Activated T-cell treated with anti-CD3 and anti-CD28 coated beads, Interleukin-2, amount 50 U/mL, for 1 hour (primary cell): ENCODE results near the gene MME.

Experiments
- DNase-seq: peaks from one replicate; pipeline ENCODE4 v3.0.0-alpha.2; 2020

The MME gene

DNA sequence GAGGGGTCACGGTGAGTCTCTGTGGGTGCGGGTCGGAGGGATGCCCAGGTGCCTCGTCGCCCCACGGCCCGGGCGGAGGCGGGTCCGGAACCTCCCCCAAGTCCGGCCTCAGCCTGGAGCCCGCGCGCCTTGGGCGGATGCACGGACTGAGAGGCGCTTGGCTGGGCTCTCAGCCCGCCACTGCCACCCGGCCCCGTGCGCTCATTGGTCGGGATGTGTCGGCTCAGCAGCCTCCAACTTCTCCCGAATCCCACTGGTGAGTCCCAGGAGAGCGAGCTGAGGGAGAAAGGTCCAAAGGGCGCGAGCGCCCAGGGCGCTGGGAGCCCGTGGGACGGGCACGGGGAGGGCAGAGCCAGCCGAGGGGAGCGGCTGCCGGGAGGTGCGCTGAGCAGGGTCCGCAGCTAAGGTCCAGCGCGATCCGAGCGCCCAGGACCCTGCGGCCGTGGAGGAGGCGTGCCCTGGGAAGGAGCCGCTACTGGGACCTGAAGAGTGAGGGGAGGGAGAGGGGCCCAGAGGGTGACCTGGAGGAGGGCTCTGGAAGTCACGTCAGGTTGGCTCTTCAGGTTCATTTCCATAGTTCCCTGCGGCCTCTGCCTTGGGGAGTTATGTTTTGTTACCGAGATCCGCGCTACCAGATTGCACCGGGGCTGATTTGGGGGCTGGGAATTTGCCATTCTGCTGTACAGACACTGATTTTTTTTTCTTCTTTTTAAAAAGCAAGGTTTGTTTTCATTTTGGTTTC, at the start of gene MME:
Gene MME, plus strand, starts transcription at position 574 of the 742 bp plus-strand sequence. CDS start 3,849 bp downstream, outside the sequence.
- no peak for DNase-seq

DNA sequence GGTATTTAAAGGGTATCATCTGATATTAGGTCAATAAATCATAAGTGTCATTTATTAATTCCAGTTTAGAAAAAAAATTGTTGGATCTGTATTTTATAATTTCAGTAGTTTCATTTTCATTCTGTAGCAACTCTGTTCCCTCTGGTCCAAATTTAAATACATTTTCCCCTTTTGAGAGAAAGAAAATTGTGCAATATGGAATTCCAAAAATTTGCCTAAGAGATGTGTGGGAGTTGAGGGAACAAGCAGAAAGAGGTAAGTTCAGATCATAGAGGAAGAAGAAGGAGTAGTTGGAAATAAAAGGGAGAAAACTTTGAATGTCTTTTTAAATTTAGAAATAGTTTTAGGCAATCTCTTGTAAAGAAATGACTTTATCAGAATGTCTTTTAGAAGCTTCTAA, 48.9 kb upstream of the MME start:
- no peak for DNase-seq

DNA sequence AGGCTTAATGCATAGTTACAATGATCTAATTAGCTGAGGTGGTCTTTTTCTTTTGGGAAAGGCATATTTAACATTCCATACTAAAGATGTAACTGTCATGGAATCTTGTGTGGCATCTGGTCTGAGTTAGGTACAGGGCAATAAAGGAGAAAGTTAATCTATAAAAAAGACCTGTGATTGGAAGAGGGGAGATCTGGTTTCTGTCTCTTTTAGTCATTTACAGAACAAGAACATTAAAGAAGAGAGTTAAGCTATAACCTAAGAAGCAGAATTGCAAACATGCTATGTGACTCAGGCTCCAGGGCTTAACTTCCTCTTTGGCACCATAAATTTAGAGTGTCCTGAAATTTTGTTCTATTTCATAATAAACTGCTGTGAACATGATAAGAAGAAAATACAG, 47.2 kb upstream of the MME start:
- no peak for DNase-seq

DNA sequence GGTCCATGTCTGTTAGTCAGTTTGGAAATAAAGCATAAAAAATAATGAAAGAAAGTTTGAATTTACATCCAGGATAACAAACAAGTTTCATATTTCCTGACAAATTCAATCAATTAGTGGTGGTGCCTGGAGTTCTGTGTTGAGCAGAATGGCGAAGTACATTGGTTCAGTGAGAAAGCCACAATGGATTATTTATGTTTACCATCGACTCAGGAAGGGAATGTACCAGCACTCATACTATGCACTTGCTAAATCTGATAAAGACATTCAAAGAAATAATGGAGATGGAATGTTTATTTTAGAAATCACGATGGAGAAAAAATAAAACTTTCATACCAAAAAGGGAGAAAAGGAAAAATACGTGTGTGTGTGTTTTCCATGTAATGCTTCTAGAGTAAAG, 45.3 kb upstream of the MME start:
- no peak for DNase-seq

DNA sequence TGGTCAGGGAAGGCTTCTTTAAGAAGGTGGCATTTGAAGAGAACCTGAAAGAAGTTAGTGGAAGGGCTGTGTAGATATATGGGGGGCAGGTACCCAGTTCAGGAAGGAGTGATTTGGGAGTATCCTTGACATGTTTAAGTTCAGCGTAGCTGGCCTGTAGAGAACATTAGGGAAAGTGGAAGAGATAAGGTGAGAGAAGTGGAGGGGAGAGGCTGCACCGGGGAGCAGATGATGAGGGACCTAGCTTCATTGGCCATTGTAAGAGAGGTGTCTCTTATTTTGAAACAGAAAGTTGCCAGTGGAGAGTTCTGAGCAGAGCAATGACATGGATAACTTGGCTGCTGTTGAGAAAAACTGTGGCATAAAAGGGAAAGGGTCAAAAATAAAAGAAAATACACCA, 44.6 kb upstream of the MME start:
- DNase-seq, result no peak

DNA sequence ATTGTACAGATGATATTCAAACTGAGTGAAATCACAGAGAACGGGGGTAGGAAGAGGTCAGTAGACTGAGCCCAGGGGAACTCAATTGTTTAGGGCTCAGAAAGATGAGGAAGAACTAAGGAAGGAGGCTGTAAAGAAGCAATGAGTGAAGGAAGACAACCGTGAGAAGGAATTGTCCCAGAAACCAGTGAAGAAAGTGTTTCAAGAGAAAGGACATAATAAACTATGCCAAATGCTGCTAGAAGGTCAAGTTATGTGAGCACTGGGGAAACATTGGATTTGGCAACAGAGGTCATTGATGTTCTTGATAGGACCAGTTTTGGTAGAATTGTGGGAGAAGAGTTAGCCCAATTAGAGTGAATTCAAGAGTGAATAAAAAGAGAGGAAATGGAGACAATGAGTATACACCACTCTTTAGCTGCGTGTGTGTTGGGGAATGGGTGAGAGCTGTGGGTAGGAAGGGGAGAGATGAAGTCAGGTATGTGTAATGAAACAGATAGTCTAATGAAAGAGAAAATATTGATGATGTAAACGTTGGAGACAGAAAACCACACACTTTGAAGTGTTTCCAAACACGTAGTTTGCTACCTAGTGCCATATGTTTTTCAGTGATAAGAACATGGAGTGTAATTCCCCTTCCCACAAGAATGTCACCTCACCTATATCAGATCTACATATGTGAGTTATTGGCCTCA, 42.5 kb upstream of the MME start:
- no peak for DNase-seq

DNA sequence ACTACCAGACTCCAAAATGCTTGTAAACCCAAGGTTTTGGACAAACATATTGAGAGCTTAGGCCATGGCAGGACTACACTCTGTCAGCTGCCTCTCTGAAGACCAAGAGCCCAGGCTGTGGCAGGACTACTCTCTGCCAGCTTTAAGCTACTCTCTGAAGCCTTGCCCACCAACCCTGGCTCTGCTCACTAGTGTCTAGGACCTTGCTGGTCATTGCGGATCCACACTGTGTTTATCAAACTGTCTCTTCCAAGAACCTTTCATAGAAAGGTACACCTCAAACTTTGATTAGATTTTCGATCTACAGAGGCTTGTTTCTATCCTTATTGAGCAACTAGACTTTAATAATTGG, 41.9 kb upstream of the MME start:
- no peak for DNase-seq

DNA sequence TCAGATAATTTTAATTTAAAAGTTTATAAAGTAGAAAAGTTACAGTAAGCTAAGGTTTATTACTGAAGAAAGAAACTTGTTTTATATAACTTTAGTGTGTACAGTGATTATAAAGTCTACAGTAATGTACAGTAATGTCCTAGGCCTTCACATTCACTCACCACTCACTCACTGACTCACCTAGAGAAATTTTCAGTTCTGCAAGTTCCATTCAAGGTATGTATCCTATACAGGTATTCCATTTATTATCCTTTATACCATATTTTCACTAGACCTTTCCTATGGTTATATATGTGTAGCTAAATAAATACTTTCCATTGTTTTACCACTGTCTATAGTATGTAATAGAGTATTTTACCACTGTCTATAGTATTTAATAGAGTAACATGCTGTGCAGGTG, 33.2 kb upstream of the MME start:
- no peak for DNase-seq

DNA sequence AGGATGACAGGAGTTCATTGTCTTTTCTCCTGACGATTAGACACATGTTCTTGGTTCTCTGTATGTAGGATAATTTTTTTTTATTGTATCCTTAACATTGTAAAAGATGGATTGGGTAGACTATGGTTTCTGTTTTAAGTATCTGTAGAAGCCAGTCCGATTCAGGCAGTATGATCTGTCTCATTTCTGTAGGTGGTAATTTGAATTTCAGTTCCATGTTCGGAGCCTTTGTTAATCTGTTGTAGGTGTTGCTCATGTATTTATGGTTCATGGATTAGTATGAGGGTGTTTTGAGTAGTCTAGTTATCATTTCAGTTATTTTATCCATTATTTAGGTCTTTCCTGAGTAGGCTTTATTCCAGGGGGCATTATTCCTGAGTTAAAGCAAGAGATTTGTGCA, 32.4 kb upstream of the MME start:
- no peak for DNase-seq

DNA sequence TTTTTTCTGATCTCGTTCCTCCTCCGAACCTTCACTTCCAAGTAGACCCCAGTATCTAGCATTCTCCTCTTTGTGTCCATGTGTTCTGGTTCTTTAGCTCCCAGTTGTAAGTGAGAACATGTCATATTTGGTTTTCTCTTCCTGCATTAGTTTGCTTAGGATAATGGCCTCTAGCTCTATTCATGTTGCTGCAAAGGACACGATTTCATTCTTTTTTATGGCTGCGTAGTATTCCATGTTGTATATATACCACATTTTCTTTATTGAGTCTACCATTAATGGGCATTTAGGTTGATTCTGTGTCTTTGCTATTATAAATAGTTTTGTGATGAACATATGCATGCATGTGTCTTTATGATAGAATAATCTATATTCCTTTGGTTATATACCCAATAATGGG, 30.2 kb upstream of the MME start:
- no peak for DNase-seq

DNA sequence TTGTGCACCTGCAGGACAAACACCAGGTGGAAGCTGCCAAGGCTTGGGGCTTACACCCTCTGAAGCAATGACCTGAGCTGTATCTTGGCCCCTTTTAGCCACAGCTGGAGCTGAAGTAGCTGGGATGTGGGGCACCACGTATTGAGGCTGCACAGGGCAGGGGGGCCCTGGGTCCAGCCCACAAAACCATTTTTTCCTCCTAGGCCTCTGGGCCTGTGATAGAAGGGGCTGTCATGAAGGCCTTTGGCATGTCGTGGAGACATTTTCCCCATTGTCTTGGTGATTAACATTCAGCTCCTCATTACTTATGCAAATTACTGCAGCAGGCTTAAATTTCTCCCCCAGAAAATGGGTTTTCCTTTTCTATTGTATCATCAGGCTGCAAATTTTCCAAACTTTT, 27.6 kb upstream of the MME start:
- no peak for DNase-seq

DNA sequence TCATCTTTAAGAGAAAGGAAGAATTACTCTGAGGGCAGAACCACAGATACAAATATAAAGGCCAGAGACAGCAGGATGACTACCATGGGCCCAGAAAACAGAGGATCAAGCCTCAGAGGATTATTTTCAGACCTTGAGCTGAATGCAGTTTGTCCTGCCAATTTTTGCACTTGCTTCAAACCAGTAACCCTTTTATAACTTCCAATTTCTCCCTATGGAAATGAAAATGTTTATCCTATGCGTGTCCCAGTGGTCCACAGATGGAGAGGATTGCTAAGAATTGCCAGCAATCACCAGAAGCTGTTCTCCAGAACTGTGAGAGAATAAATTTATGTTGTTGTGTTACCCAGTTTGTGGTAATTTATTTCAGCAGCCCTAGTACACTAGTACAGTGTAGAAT, 26.4 kb upstream of the MME start:
- DNase-seq, result no peak

DNA sequence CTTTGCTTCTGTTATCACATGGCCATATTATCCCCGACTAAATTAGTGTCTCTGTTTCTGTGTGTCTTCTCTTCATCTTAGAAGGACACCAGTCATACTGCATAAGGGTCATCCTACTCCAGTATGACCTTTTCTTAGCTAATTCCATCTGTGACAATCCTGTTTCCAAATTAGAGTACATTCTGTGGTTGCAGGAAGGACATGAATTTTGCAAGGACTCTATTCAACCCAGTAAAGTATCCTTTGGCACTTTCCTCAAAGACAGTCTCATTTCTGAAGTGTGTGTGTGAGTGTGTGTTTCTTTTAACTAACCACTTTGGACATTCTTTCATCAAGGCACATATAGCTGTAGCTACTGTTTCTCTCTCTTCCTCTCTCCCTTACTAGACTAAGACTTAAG, 15.2 kb upstream of the MME start:
- no peak for DNase-seq

DNA sequence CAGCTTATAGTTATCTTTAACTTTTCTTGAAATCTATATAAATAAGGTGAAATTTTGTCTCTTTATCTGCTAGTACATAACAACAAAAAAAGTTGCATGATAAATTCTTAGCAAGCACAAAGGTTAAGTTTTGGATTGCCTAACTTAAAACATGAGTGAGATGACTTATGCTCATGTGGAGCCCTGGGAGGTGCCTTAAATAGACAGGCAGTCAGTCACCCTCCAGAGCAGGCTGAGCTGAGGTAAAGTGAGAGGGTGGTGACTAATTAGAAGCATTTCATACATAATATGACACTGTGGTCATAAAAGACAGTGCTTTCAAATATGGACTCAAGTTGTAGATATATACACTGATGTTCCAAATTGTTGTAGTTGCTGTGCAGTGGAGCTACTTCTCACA, 14.6 kb upstream of the MME start:
- DNase-seq, result no peak

DNA sequence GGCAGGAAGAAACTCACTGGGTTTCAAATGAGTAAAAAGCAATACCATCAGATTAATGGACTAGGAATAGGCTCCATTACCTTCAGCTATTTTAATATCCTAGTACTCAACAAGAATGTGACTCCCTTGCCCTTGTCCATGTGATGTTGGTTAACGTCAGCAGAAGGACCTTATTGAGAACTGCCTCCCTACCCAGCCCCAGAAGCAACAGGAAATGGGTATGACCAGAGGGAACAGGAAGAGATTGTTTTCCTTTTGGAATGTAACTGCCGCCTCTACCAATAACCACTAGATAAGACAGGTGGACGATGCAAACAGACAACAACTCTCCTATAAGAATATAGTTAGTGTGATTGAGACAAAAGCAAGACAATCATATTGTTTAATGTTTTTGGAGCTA, 10.4 kb upstream of the MME start:
- no peak for DNase-seq

DNA sequence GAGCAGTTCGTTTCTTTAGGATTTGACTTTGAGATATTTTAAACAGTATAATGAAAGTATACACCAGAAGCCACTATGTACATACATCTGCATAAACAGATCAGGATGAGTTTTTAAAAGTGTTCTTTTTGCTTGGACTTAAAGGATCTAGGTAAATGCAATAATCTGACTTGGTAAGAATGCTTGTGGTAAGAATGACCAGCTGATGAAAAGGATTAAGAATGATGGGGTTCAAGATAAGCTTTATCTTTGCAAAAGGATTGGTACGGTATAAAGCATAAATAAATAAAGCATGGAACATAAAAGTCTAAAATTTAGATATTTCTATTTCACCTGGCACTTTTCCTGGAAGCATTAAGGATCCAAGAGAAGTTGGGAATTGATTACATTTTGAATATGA, 9.8 kb upstream of the MME start:
- DNase-seq, result no peak

DNA sequence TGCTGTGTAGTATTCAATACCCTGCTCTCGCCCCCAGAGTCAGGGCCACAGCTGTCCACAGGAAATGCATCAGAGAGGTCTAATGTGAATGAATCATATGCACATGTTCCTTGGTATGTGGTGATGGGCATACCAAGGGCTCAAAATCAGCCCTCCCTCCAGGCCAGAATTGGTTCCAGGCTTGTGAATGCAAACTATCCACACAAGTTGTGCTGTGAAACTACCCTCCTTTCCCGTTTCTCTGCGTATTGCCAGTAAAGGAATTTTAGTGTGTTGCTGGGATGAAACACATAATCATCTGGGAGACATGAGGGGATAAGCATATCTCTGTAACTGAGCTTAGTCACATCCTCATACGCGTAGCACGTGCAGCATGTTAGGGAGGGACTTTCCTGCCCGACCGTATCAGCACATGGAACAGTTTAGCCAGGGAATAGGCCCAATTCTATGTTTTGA, 9.2 kb upstream of the MME start:
- no peak for DNase-seq

DNA sequence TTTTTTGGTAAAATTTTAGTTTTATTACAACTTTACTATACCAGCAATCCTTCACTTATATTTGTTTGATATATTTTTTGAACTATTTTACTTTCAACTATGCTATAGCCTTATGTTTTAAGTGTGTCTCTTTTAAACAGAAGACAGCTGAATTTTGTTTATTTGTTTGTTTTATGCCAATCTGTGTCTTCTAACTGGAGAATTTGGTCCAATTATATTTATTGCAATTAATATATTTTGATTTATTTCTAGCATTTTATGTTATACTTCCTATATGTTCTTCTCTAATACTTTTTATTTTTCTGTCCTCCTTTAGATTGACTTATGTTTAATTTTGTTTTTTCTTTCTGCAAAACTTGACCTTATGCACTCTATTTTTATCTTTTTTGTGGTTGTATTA, 4.9 kb upstream of the MME start:
- no peak for DNase-seq

DNA sequence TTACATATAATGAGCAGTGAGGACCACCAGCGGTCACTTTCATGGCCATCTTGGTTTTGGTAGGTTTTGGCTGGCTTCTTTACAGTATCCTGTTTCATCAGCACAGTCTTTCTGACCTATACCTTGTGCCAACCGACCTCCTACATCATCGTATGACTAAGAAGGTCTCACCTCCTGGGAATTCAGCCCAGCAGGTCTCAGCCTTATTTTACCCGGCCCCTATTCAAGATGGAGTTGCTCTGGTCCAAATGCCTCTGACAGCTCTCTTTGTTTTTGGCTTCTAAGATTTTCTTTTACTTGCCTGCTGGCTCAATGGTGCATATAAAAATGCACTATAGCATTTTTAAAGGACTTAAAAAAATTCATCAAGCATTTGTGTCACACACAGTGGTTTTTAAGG, 3.2 kb upstream of the MME start:
- no peak for DNase-seq

DNA sequence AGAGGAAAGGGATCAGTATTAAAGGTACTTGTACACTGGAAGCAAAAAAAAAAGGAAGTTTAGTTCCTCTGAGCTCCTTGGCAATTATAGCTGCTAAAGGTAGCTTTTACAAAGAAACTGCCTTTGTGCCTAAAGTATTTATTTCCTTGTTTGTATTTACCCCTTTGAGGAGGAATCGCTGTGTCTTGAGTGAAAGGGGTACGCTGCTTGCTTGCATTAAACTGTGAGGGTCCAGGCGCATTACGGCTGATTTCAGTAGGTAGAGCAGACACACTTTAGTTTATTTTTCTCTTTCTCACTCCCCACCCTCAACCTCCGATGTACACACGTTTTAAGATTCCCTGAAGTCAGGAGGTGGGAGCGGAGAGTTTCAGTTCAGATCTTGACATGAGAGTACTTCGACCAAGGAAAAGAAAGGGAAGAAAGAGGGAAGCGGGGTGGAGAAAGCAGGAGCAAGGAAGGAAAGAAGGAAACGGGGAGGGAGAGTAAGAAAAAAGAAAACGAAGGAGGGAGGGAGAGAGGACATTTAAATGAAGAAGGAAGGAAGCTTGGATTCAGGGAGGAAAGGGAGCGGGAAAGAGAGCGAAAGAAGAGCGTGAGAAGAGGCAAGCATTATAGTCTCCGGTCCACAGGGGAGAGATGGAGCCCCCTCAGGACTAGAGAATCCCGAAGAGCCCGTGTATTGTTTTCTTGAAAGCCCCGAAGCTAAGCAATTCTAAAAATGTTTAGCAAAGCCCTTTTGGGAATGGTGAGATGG, 1.2 kb upstream of the MME start:
- DNase-seq, result no peak

DNA sequence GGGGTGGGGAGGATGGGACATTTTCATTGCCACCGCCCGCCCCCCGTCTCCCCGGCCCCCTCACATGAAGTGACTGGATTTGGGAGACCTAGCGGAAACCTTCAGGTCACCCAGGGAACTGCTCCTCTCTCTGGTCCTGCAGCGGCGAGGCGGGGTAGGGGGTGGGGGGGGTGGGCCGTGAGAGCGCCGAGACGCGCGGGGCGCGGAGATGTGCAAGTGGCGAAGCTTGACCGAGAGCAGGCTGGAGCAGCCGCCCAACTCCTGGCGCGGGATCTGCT, 712 bp upstream of the MME start:
- DNase-seq, result no peak

DNA sequence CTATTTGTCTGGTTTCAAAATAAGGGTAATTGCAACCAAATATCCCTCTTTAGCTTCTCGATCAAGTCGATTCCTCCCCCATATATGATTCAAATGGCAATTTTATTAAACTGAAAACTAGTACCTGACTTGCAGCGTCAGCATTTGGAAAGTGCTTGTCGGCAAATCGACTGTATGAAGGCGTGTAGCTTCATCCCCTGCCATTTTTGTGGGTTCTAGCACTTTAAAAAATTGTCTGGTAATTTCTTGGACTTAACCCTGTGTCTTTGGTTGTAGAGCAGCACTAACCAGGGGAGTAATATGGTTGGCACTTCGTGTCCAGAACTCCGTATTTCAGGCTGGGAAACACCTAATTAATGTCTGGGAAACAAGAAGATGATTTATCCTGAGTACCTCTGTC, 573 bp downstream of the MME start:
- DNase-seq, result no peak

DNA sequence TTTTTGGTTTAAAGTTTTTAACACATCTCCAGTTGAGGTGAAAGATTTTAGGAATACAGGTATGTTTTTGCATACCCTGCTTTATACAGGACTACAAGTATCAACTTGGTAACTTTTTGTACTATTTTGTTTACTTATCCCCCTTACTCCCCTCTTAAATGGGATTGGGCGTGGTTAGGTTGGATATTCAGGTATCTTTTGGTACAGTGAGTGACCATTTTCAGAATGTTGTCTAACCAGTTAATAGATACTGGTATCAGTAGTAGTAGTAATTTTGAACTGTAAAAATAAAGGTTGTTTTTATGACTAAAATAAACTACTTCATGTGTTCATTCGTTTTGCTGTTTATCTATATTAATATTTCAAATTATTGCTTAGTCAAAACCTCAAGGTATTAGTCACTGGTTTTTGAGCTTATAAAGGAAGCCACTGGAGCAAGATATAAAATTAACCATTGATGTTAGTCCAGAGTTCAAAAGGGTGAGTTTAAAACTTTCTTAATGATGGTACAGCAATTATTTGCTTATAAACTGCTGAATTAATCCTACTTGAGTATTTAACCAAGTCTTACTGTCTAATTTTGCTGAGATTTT, 3.3 kb downstream of the MME start:
- DNase-seq, result no peak

DNA sequence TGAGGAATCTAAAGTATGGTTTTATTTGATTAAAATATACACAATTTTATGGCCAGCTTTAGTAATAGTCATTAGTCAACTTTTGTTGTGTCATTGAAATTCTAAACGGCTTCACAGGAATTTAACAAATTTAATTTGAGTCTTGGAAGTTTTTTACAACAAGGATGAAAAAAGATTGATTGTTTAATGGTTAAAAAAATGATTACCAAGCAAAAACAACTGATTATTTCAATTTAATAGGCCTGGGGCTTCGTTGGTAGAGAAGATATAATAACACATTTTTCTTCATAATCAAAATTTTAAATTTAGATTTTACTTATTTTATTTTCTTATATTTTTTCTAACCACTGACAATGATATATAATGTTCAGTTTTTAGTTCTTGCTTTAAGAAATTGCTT, 4.4 kb downstream of the MME start:
- no peak for DNase-seq
